Motor neuron (in vitro differentiated cells): ENCODE measurements around the gene NUP98. TPM values are rescaled to one million over a fixed set of nuclear protein-coding genes. Genes with fewer than 3 reads are reported as not detected.

Experiments used
- ATAC-seq, 8 experiments: fragments of 200-7000 bp; cut with Tn5 transposase; replicated peaks in 6 of 8; 2 replicates each; pipeline ENCODE4 v1.8.0; 2021; ENCODE audit warnings: mild to moderate bottlenecking in 8 of 8, moderate library complexity in 8 of 8
- H3K27ac ChIP-seq, 2 donors: fragments of 250-450 bp; sonication (Bioruptor Pico); 2 replicates each; pipeline ENCODE4 v1.9.0; 2021; ENCODE audit warnings: antibody characterized with exemption in 2 of 2, mild to moderate bottlenecking in 2 of 2, moderate library complexity in 1 of 2
- H3K4me1 ChIP-seq, 2 donors: fragments of 250-450 bp; sonication (Bioruptor Pico); replicated peaks in 1 of 2; 2 replicates each; pipeline ENCODE4 v1.6.1; 2021; ENCODE audit warnings: antibody characterized with exemption in 2 of 2, mild to moderate bottlenecking in 2 of 2, moderate library complexity in 1 of 2
- H3K4me3 ChIP-seq, 5 donors: fragments of 250-450 bp; sonication (Bioruptor Pico); 2 replicates each; pipeline ENCODE4 v1.9.0; 2021; ENCODE audit warnings: antibody characterized with exemption in 5 of 5, mild to moderate bottlenecking in 5 of 5, moderate library complexity in 4 of 5
- WGBS, 10 experiments: fragments of 450-650 bp; shearing (Covaris generic); methylation state at CpG; one replicate each; pipeline ENCODE4 v1.0.0; 2022; 5-methylcytosine and 5-hydroxymethylcytosine counted together
- in situ Hi-C, 9 experiments: fragments of 400-800 bp; cut with MboI; loops; one replicate each; pipeline ENCODE4 v1.15.0; 2021; ENCODE audit warnings: low sequenced_read_pairs in 9 of 9, low pct_unique_long_range_greater_than_20kb in 2 of 9; ENCODE audit not compliant: unreplicated experiment in 9 of 9
- total RNA-seq, 8 experiments: library from RNA; unstranded; fragments of 300-600 nt; gene quantifications; 2 replicates each; pipeline versions ENCODE4 v1.2.3 to v1.2.4, GENCODE V29; 2022

The NUP98 gene
- total RNA-seq, 8 experiments from 2014 or later = 27.0 to 115 (median 50.0) TPM

DNA sequence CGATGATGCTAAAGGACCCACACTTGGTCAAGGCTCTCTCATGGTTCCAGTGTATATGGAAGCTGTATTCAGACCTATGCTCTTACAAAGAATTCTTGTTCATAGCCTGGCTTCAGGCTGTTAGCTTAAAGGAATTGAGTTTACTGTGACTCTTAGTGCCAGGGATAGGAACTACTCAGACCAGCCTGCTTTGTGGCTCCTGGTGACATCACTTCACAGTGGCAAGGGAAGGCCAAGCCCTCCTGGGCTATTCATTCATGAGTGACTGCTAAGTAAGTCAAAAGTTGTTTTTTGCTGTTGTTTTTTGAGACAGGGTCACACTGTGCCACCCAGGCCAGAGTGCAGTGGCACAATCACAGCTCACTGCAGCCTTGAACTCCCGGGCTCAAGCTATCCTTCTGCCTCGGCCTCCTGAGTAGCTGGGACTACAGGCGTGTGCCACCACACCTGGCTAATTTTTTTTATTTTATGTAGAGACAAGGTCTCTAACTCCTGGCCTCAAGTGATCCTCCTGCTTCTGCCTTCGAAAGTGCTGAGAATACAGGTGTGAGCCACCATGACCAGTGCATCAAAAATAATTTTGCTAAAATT is 165.2 kb downstream of the NUP98 start:
- no peaks in the 10 kb centered on the region for H3K4me1 ChIP-seq
- 40 to 100% (median 81%) methylated on average over 1 to 4 of the region's 5 CpGs; no CpG with 5 or more reads in 3 of the 10 experiments for WGBS, 10 experiments
- ATAC-seq = peak in 1 of 8 experiments; percentile 7
- H3K27ac ChIP-seq = no peak overlapping the region
- no peak overlapping the region for H3K4me3 ChIP-seq
- in situ Hi-C loops = no loop called here

DNA sequence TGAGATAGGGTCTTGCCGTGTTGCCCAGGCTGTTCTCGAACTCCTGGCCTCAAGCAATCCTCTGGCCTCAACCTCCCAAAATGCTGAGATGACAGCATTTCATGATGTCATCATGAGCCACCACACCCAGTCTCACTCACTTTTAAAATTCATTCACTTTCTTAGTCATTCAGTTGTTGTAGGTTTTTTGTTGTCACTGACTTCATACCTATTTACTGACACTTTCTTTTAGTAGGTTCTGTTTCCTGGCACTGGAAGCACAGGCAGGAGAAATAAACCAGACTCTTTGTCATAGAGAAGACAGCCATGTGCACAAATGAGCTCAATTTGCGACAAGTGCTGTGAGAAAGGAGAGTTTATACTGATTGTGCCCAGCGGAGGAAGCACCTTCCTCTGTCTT is 166.0 kb downstream of the NUP98 start:
- Histone ChIP-seq H3K4me3 (no peak overlapping the region), H3K27ac (no peak overlapping the region), H3K4me1 (no peaks in the 10 kb centered on the region)
- WGBS, 10 experiments = 51 to 100% (median 87%) methylated on average over 1 to 4 of the region's 4 CpGs
- in situ Hi-C loops = no loop called here
- peak in 3 of 8 experiments; percentile 22 to 53 (median 35) for ATAC-seq

DNA sequence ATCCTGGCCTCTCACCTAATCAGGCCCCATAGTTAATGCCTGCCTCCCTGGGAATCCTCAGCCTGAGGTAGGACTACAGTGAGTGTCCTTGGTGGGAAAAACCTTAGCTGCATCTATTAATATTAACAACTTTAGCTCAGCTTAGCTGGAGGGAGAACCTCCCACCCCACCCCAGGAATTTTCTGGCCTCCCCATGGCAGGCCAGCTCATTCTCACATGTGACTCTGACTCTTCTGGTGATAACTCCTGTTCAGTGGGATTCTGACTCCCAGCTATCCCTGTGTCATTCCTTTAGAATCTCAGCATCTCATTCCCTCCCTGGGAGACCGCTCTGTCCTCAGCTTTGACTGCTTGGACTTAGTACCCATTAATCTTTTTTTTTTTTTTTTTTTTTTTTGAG is 170.1 kb downstream of the NUP98 start:
- peak in 7 of 8 experiments; percentile 64 to 85 (median 70) for ATAC-seq
- in situ Hi-C loops = no loop called here
- Histone ChIP-seq H3K27ac (no peak overlapping the region), H3K4me3 (no peak overlapping the region), H3K4me1 (no peaks in the 10 kb centered on the region)
- 40% methylated on average over 1 of the region's 1 CpG; no CpG with 5 or more reads in 9 of the 10 experiments for WGBS, 10 experiments

- no peaks in the 10 kb centered on the region for H3K4me1 ChIP-seq
- no peak overlapping the region for H3K27ac ChIP-seq
- H3K4me3 ChIP-seq = no peak overlapping the region
- no peak for ATAC-seq
- WGBS, 10 experiments = 80 to 94% (median 83%) methylated on average over 1 to 12 of the region's 23 CpGs; no CpG with 5 or more reads in 3 of the 10 experiments
- in situ Hi-C loops = no loop called here
Observed at GRCh38 chr11:3626250-3626960, 170.9 kb downstream of the NUP98 start.

Other genes starting within 250 kb of the NUP98 start
- gene ART5, start 155.6 kb downstream of the NUP98 start, total RNA-seq = 10 to 100 TPM in 2 of 8 experiments, 1 to 10 TPM in 3, under 1 TPM in 3; 0.55 to 64.1 (median 1.3) TPM
- gene ART1, start 152.4 kb downstream of the NUP98 start, total RNA-seq = 1 to 10 TPM in 1 of 8 experiments, under 1 TPM in 3, not detected in 4; 0.17 to 3.0 (median 0.37) TPM
- gene CHRNA10, start 126.2 kb downstream of the NUP98 start, total RNA-seq = 1 to 10 TPM in 5 of 8 experiments, under 1 TPM in 3; 0.33 to 2.6 (median 1.4) TPM
- gene PGAP2, start 11.0 kb upstream of the NUP98 start, total RNA-seq = 10 to 100 TPM in 7 of 8 experiments, 1 to 10 TPM in 1; 9.2 to 27.2 (median 15.0) TPM
- gene RHOG, start 43.4 kb upstream of the NUP98 start, total RNA-seq = 10 to 100 TPM in 4 of 8 experiments, 1 to 10 TPM in 4; 2.2 to 23.0 (median 8.5) TPM
- gene STIM1, start 58.1 kb upstream of the NUP98 start, total RNA-seq = 10 to 100 TPM in 4 of 8 experiments, 1 to 10 TPM in 4; 6.2 to 47.3 (median 10.2) TPM